ENCODE measurements around the gene ADGRB2. TPM values are rescaled to one million over a fixed set of nuclear protein-coding genes. Genes with fewer than 3 reads are reported as not detected.

The ADGRB2 gene
- total RNA-seq, 1 donor from 2014 or later: 0.69 TPM

DNA sequence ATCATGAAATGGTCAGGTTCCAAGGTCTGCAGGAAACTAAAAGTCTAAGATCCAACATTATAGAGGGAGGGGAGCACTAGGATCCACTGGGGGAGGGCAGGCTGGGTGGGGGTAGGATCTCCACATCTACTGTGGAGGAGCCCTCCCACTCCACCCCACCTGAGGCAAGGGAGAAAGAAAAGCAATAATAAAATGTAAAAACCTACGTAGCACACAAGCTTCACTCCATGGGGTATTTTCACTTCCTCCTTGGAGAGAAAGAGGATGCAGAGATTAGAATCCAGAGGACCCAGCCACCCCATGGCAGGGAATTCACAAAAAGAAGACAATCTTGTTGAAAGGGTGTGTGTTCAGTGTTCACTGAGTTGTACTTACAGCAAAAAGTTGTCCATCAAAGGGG is 37.3 kb upstream of the ADGRB2 start:
- Histone ChIP-seq H3K4me3 (no peak overlapping the region), H3K36me3 (no peaks in the 10 kb centered on the region), H3K4me1 (no peaks in the 10 kb centered on the region), H3K27ac (no peak overlapping the region), H3K27me3 (peaks cover 8% of the 10 kb centered on the region), H3K9me3 (no peaks in the 10 kb centered on the region)
- no peak for ATAC-seq
- intact Hi-C loops (cut with DNase I): no loop called here
- no peak for DNase-seq
- TF ChIP-seq, protein P1, sequence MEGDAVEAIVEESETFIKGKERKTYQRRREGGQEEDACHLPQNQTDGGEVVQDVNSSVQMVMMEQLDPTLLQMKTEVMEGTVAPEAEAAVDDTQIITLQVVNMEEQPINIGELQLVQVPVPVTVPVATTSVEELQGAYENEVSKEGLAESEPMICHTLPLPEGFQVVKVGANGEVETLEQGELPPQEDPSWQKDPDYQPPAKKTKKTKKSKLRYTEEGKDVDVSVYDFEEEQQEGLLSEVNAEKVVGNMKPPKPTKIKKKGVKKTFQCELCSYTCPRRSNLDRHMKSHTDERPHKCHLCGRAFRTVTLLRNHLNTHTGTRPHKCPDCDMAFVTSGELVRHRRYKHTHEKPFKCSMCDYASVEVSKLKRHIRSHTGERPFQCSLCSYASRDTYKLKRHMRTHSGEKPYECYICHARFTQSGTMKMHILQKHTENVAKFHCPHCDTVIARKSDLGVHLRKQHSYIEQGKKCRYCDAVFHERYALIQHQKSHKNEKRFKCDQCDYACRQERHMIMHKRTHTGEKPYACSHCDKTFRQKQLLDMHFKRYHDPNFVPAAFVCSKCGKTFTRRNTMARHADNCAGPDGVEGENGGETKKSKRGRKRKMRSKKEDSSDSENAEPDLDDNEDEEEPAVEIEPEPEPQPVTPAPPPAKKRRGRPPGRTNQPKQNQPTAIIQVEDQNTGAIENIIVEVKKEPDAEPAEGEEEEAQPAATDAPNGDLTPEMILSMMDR (IDR thresholded peaks at IDR 0.05): no peak

DNA sequence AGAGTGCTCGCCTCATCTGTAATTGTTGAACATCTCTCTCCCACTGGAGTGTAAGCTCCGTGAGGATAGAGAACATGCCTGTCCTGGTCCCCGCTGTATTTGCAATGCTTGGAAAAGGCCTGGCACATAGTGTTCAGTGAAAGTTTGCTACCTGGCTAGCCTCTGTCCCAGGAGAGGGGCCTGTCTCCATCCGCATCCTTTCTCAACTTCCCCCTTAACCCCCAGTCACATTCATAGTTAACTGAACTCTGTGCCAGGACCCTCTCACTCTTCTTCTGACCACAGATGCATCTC is 36.5 kb upstream of the ADGRB2 start:
- no peaks in the 10 kb centered on the region for H3K9me3 ChIP-seq
- no peak for DNase-seq
- no peaks in the 10 kb centered on the region for H3K36me3 ChIP-seq
- TF ChIP-seq, protein P1 (IDR thresholded peaks at IDR 0.05): no peak
- no peak overlapping the region for H3K4me3 ChIP-seq
- no peak overlapping the region for H3K27ac ChIP-seq
- no peak for ATAC-seq
- no peaks in the 10 kb centered on the region for H3K4me1 ChIP-seq
- H3K27me3 ChIP-seq: peaks cover 10% of the 10 kb centered on the region
- intact Hi-C loops (cut with DNase I): no loop called here

DNA sequence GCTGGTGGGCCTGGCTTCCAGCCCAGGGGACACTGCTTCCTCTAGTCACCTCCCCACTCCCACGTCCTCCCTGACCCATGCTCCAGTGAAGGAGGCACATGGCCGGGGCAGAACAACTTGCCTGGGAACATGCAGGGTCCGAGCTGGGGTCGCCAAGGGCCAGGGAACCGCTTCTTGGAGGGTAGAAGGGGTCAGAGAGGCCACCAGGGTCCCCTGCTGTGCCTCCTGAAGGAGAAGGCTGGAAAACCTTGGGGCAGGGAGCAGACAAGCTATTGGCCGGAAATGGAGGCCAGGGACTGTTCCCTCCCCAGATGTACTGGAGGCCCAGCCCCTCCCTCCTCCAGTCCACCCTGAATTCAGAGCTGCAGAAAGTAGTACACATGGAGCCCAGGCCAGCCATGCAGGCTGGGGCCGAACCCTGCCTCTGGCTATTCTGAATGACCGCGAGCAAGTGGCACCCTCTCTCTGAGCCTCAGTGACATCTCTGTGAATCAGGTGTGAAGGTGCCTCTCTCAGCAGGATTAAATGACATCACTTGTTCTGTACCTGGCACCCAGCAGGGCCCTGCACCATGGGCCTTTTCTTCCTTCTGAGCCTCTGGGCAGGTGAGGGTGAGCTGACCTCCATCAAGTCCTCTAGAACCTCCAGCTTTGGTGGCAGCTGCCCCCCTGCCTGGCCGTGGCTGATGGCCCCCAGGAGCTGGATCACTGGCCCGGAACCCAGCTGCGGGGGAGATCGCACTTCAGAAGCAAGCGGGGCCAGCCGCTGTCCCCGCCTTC is 35.9 kb upstream of the ADGRB2 start:
- Histone ChIP-seq H3K27ac (no peak overlapping the region), H3K9me3 (no peaks in the 10 kb centered on the region), H3K4me1 (no peaks in the 10 kb centered on the region), H3K4me3 (no peak overlapping the region), H3K27me3 (peaks cover 10% of the 10 kb centered on the region), H3K36me3 (no peaks in the 10 kb centered on the region)
- ATAC-seq (peak; percentile 59), DNase-seq (no peak)
- intact Hi-C loops (cut with DNase I): no loop called here
- TF ChIP-seq, protein P1 (IDR thresholded peaks at IDR 0.05): no peak

DNA sequence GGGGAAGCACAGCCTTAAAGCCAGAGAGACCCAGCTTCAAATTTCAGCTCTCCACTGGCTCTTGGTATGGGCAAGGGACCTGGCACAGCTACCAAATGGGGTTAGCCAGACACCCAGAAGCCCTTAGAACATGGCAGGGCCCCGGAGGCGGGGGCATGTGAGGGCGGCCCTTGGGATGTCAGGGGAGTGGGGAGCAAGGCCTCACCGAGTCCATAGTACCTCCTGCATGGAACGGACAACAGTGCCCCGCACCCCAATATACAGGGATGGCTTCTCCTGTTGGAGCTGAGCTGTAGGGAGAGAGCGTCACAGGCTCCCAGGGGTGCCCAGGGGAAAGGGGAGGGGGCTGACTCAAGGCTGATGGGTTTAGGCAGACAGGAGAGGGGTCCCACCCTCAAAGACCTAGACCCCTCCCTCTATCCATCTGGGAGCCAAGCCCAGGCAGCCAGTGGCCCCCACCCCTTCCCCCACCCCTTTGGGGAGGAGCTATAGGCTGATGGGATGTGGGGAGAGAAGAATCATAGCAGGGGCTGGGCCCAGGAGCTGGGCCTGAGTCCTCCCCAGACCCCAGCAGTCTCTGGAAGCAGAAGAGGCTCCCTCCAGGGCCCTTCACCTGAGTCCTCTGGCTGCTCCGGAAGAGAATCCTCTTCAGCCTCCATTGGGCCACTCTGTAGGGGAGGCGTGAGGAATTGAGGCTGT is 35.2 kb upstream of the ADGRB2 start:
- no peaks in the 10 kb centered on the region for H3K4me1 ChIP-seq
- no peaks in the 10 kb centered on the region for H3K9me3 ChIP-seq
- no peak overlapping the region for H3K4me3 ChIP-seq
- intact Hi-C loops (cut with DNase I): no loop called here
- H3K27me3 ChIP-seq: peaks cover 10% of the 10 kb centered on the region
- H3K36me3 ChIP-seq: no peaks in the 10 kb centered on the region
- ATAC-seq (peak; percentile 7), DNase-seq (no peak)
- no peak overlapping the region for H3K27ac ChIP-seq
- TF ChIP-seq, protein P1 (IDR thresholded peaks at IDR 0.05): no peak

DNA sequence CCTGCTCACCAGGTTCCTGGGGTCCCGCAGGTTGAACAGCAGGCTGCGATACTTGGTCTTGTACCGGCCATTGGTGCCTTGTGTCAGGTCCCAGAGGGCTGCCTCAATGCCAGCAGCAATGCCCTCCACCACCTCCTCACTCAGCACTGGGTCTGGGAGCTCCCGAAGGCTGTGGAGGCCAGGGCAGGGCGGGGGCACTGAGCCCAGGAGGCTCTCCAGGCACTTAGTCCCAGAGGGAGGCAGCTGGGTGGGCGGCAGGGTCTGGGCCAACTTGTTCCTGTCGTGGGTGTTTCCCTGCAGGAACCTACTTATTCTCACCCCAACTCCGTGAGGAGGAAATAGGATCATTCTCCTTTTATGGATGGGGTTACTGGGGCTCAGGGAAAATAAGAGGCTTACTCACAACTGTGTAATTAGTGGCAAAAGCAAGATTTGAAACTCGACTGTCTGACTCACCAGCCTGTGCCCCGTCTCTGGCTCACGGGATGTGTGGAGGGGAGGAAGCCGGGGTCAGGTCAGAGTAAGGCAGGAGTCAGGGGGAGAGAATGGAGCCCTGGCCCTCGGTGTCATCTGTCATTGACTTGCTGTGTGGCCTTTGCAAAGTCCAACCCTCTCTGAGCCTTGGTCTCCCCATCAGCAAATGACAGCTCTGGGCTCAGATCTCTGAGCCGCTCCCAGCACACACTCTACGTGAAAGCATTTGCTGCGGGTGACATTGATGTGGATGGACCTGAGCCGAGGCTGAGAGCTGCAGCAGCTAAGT is 34.5 kb upstream of the ADGRB2 start:
- Histone ChIP-seq H3K27me3 (peaks cover 10% of the 10 kb centered on the region), H3K36me3 (no peaks in the 10 kb centered on the region), H3K4me3 (peak overlapping the region; percentile 23), H3K4me1 (no peaks in the 10 kb centered on the region), H3K27ac (no peak overlapping the region), H3K9me3 (no peaks in the 10 kb centered on the region)
- peak; percentile 83 for DNase-seq
- peak; percentile 77 for ATAC-seq
- TF ChIP-seq, protein P1 (IDR thresholded peaks at IDR 0.05): no peak
- intact Hi-C loops (cut with DNase I): no loop called here

Data from upper lobe of right lung (tissue), 1 donor.